ENCODE data around the gene RASAL1.

GRCh38 chr12:113103756-113104450, 31.7 kb downstream of the RASAL1 start:
- TF ChIP-seq, protein P1, sequence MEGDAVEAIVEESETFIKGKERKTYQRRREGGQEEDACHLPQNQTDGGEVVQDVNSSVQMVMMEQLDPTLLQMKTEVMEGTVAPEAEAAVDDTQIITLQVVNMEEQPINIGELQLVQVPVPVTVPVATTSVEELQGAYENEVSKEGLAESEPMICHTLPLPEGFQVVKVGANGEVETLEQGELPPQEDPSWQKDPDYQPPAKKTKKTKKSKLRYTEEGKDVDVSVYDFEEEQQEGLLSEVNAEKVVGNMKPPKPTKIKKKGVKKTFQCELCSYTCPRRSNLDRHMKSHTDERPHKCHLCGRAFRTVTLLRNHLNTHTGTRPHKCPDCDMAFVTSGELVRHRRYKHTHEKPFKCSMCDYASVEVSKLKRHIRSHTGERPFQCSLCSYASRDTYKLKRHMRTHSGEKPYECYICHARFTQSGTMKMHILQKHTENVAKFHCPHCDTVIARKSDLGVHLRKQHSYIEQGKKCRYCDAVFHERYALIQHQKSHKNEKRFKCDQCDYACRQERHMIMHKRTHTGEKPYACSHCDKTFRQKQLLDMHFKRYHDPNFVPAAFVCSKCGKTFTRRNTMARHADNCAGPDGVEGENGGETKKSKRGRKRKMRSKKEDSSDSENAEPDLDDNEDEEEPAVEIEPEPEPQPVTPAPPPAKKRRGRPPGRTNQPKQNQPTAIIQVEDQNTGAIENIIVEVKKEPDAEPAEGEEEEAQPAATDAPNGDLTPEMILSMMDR (IDR thresholded peaks at IDR 0.05) = no peak
- TF ChIP-seq POLR2A (IDR thresholded peaks at IDR 0.05) (no peak), POLR2AphosphoS5 (IDR thresholded peaks at IDR 0.05; ENCODE audit: insufficient read depth in 1 of 2, low read depth in 1 of 2) (no peak)
